A549 (cell line): ENCODE data around the gene PDE3A.

Source experiments
- CHD4 ChIP-seq: fragments of 200-600 bp; sonication (generic); IDR thresholded peaks from 2 replicates; pipeline ENCODE4 v1.6.1; 2016; ENCODE audit warnings: antibody characterized with exemption, mild to moderate bottlenecking, borderline replicate concordance
- CTCF ChIP-seq: fragments of >200 bp; sonication (Bioruptor Twin); formaldehyde crosslinking; IDR thresholded peaks from 3 replicates; pipeline ENCODE4 v1.5.1; 2016
- HMGXB4 ChIP-seq: fragments of 250-450 bp; sonication (Bioruptor Pico); IDR thresholded peaks from 2 replicates; pipeline ENCODE4 v1.5.0; 2021; ENCODE audit warnings: mild to moderate bottlenecking, moderate library complexity, borderline replicate concordance
- JUN ChIP-seq, 2 experiments: fragments of >200 bp; sonication (Bioruptor Twin); formaldehyde crosslinking; IDR thresholded peaks; 2 replicates in 1 of 2; 3 replicates in 1 of 2; pipeline ENCODE4 v1.6.1; 2016 to 2017
- JUNB ChIP-seq: fragments of >200 bp; sonication (Bioruptor Twin); formaldehyde crosslinking; IDR thresholded peaks from 2 replicates; pipeline ENCODE4 v1.6.1; 2016
- MAFK ChIP-seq: fragments of 450-650 bp; IDR thresholded peaks from 2 replicates; pipeline ENCODE4 v1.6.1; 2014; ENCODE audit not compliant: partially characterized antibody
- POLR2A ChIP-seq: IDR thresholded peaks from 2 replicates; pipeline ENCODE4 v1.6.1; 2012; ENCODE audit warnings: mild to moderate bottlenecking, low read length
- POLR2AphosphoS2 ChIP-seq: conservative IDR thresholded peaks from 2 replicates; pipeline ENCODE4 v1.6.1; 2012; ENCODE audit warnings: low read length, improper control_type of control experiment, inconsistent platforms
- RAD21 ChIP-seq, 2 experiments: fragments of >200 bp in 1 of 2; sonication (Bioruptor Twin) in 1 of 2; formaldehyde crosslinking in 1 of 2; IDR thresholded peaks in 1 of 2; conservative IDR thresholded peaks in 1 of 2; 2 replicates in 1 of 2; 3 replicates in 1 of 2; pipeline ENCODE4 v1.6.1; 2012 to 2018; ENCODE audit warnings: inconsistent platforms in 1 of 2
- REST ChIP-seq: fragments of 200-600 bp; sonication (generic); IDR thresholded peaks from 2 replicates; pipeline ENCODE4 v1.6.1; 2016; ENCODE audit warnings: antibody characterized with exemption, mild to moderate bottlenecking, moderate library complexity
- SREBF2 ChIP-seq: fragments of 450-650 bp; IDR thresholded peaks from 2 replicates; pipeline ENCODE4 v1.6.1; 2014; ENCODE audit warnings: mild to moderate bottlenecking, moderate library complexity
- ZFP36 ChIP-seq: fragments of 450-650 bp; IDR thresholded peaks from 2 replicates; pipeline ENCODE4 v1.6.1; 2014; ENCODE audit warnings: borderline replicate concordance; ENCODE audit not compliant: partially characterized antibody
- TF ChIP-seq, protein P1 (sequence below): fragments of >200 bp; sonication (Bioruptor Twin); formaldehyde crosslinking; IDR thresholded peaks from 3 replicates; pipeline ENCODE4 v1.6.1; 2016

- TF ChIP-seq RAD21 (conservative IDR thresholded peaks at IDR 0.05 in 1 of 2, IDR thresholded peaks at IDR 0.05 in 1 of 2): no peak
- TF ChIP-seq CTCF: no peak
- no peak for TF ChIP-seq MAFK
- no peak for TF ChIP-seq REST
- TF ChIP-seq, protein P1, sequence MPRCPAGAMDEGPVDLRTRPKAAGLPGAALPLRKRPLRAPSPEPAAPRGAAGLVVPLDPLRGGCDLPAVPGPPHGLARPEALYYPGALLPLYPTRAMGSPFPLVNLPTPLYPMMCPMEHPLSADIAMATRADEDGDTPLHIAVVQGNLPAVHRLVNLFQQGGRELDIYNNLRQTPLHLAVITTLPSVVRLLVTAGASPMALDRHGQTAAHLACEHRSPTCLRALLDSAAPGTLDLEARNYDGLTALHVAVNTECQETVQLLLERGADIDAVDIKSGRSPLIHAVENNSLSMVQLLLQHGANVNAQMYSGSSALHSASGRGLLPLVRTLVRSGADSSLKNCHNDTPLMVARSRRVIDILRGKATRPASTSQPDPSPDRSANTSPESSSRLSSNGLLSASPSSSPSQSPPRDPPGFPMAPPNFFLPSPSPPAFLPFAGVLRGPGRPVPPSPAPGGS: no peak
- no peak for TF ChIP-seq POLR2A
- no peak for TF ChIP-seq SREBF2
- no peak for TF ChIP-seq HMGXB4 (CRISPR knock-in tag)
- no peak for TF ChIP-seq ZFP36
- TF ChIP-seq JUNB: no peak
- TF ChIP-seq CHD4: no peak
- TF ChIP-seq JUN (IDR thresholded peaks at IDR 0.05): no peak
- no peak for TF ChIP-seq POLR2AphosphoS2
These were observed 27.6 kb downstream of the PDE3A start for GRCh38 chr12:20395791-20396550.
